ENCODE data around the gene C4B. TPM values are rescaled to one million over a fixed set of nuclear protein-coding genes. Genes with fewer than 3 reads are reported as not detected.
"Not testable (repeated sequence)": the region's sequence is repeated elsewhere in the genome, so short reads cannot be mapped to it uniquely, and the experiment has no call there.

C4B gene
- total RNA-seq, 2 donors from 2014 or later: 45.4 to 121 TPM

GRCh38 chr6:32046450-32047083 is 32.0 kb downstream of the C4B start:
- intact Hi-C loops (cut with DNase I): no loop called here
- DNase-seq (ENCODE audit: low spot score): peak; percentile 90

- intact Hi-C loops (cut with DNase I): no loop called here
- DNase-seq (ENCODE audit: low spot score): peak; percentile 91
Measured at GRCh38 chr6:32047084-32047478, 32.5 kb downstream of the C4B start.

- no peak for DNase-seq (ENCODE audit: low spot score)
- intact Hi-C loops (cut with DNase I): no loop called here
Measured at GRCh38 chr6:32047539-32047854, 32.9 kb downstream of the C4B start.

- intact Hi-C loops (cut with DNase I): no loop called here
- peak; percentile 91 for DNase-seq (ENCODE audit: low spot score)
Measured at GRCh38 chr6:32047855-32048766, 33.5 kb downstream of the C4B start.

- DNase-seq (ENCODE audit: low spot score); intact Hi-C loops (cut with DNase I): not testable (repeated sequence)
Measured at GRCh38 chr6:32049149-32049548, 34.6 kb downstream of the C4B start.

- DNase-seq (ENCODE audit: low spot score); intact Hi-C loops (cut with DNase I): not testable (repeated sequence)
Measured at GRCh38 chr6:32049736-32050135, 35.1 kb downstream of the C4B start.

GRCh38 chr6:32050562-32050961 is 36.0 kb downstream of the C4B start:
- intact Hi-C loops (cut with DNase I): no loop called here
- DNase-seq (ENCODE audit: low spot score): no peak

- DNase-seq (ENCODE audit: low spot score); intact Hi-C loops (cut with DNase I): not testable (repeated sequence)
Measured at GRCh38 chr6:32052626-32053025, 38.0 kb downstream of the C4B start.

- DNase-seq (ENCODE audit: low spot score); intact Hi-C loops (cut with DNase I): not testable (repeated sequence)
Measured at GRCh38 chr6:32053314-32053713, 38.7 kb downstream of the C4B start.

- DNase-seq (ENCODE audit: low spot score); intact Hi-C loops (cut with DNase I): not testable (repeated sequence)
Measured at GRCh38 chr6:32055756-32056155, 41.2 kb downstream of the C4B start.

- intact Hi-C loops (cut with DNase I): no loop called here
- no peak for DNase-seq (ENCODE audit: low spot score)
Measured at GRCh38 chr6:32056254-32056653, 41.7 kb downstream of the C4B start.

- intact Hi-C loops (cut with DNase I): no loop called here
- DNase-seq (ENCODE audit: low spot score): no peak
Measured at GRCh38 chr6:32057966-32058365, 43.4 kb downstream of the C4B start.

GRCh38 chr6:32058511-32058963 is 43.9 kb downstream of the C4B start:
- no peak for DNase-seq (ENCODE audit: low spot score)
- intact Hi-C loops (cut with DNase I): no loop called here

- no peak for DNase-seq (ENCODE audit: low spot score)
- intact Hi-C loops (cut with DNase I): no loop called here
Measured at GRCh38 chr6:32060966-32061655, 46.5 kb downstream of the C4B start.

- intact Hi-C loops (cut with DNase I): no loop called here
- DNase-seq (ENCODE audit: low spot score): no peak
Measured at GRCh38 chr6:32064706-32065105, 50.1 kb downstream of the C4B start.

- intact Hi-C loops (cut with DNase I); DNase-seq (ENCODE audit: low spot score): not testable (repeated sequence)
Measured at GRCh38 chr6:32067521-32067920, 52.9 kb downstream of the C4B start.

GRCh38 chr6:32068315-32068714 is 53.7 kb downstream of the C4B start:
- intact Hi-C loops (cut with DNase I); DNase-seq (ENCODE audit: low spot score): not testable (repeated sequence)

GRCh38 chr6:32068867-32069266 is 54.3 kb downstream of the C4B start:
- intact Hi-C loops (cut with DNase I): no loop called here
- DNase-seq (ENCODE audit: low spot score): no peak

GRCh38 chr6:32069460-32069859 is 54.9 kb downstream of the C4B start:
- no peak for DNase-seq (ENCODE audit: low spot score)
- intact Hi-C loops (cut with DNase I): no loop called here

- no peak for DNase-seq (ENCODE audit: low spot score)
- intact Hi-C loops (cut with DNase I): no loop called here
Measured at GRCh38 chr6:32069878-32070515, 55.4 kb downstream of the C4B start.

All from posterior vena cava (tissue), 2 donors.